Measurements from ENCODE around the gene DUSP1. TPM values are rescaled to one million over a fixed set of nuclear protein-coding genes. Genes with fewer than 3 reads are reported as not detected.

Gene DUSP1
- total and polyA plus RNA-seq, 9 of the 15 experiments (the other 6 are each of a cell fraction or from before 2014, with no cell fraction given): 2.1 to 14.2 (median 8.5) TPM

GRCh38 chr5:172740428-172741205 is 30.4 kb downstream of the DUSP1 start:
- FAIRE-seq (no peak), DNase-seq (ENCODE audit: extremely low read depth in 1 of 4, low spot score in 3 of 4) (no peak), ATAC-seq (no peak)
- BruUV-seq (replicated peaks): no TSS peak
- WGBS (ENCODE audit: insufficient coverage, low coverage, missing lambda C conversion rate): 9% methylated on average over 15 of the region's 15 CpGs
- H3K9me1 ChIP-seq (ENCODE audit: control insufficient read depth, insufficient read depth, low read length): no peaks in the 10 kb centered on the region
- TF ChIP-seq ZKSCAN1 (IDR thresholded peaks at IDR 0.05; ENCODE audit: low read depth, low read length) (peak; percentile 61; the same call in 1 of the 2 replicates), PHF21A (IDR thresholded peaks at IDR 0.05; ENCODE audit: borderline replicate concordance, low read depth) (no peak), ZNF384 (IDR thresholded peaks at IDR 0.05; ENCODE audit: low read depth, low read length) (no peak), CEBPB (tag; IDR thresholded peaks at IDR 0.05) (0 out of 2 replicates have a peak, but pooled peaks have one; percentile 7)
- no peak overlapping the region for H2AFZ ChIP-seq (ENCODE audit: low read depth, low read length)
- no peak overlapping the region for H3K4me3 ChIP-seq
- ChIA-PET CTCF (ENCODE audit: low intra/inter-chr PET ratio) (no interaction called here), POLR2A (interaction anchor here (0.6 to 1.4 kb wide), 4 partner anchors 14 to 29 kb away, joined by 3 to 4 read pairs (median 3); no protein-coding TSS in a partner anchor)
- H3K27me3 ChIP-seq (ENCODE audit: control insufficient read depth in 2 of 2, insufficient read depth in 2 of 2, low read length in 2 of 2): no peaks in the 10 kb centered on the region
- H3K36me3 ChIP-seq (ENCODE audit: control insufficient read depth, insufficient read depth, low read length): no peaks in the 10 kb centered on the region
- peaks cover 4 to 10% of the 10 kb centered on the region in 2 experiments; a peak in 4 of 5 replicates for H3K4me1 ChIP-seq (replicated peaks in 1 of 2; ENCODE audit: control insufficient read depth in 2 of 2, insufficient read depth in 2 of 2, low read length in 2 of 2)
- no peaks in the 10 kb centered on the region for H3K9me3 ChIP-seq (replicated peaks; ENCODE audit: control insufficient read depth, insufficient read depth, low read depth, low read length)
- no peaks in the 10 kb centered on the region for H4K20me1 ChIP-seq (replicated peaks; ENCODE audit: control insufficient read depth, insufficient read depth, low read length)
- no peak overlapping the region for H3K9ac ChIP-seq (ENCODE audit: insufficient read depth in 1 of 2, low read depth in 2 of 2, low read length in 2 of 2)
- no peak overlapping the region for H3K27ac ChIP-seq (ENCODE audit: extremely low read depth, low read depth, low read length)
- intact Hi-C loops (cut with micrococcal nuclease): no loop called here
- H3K4me2 ChIP-seq (ENCODE audit: insufficient read depth, low read length): no peak overlapping the region
- in situ Hi-C loops (cut with MboI): no loop called here
- no peaks in the 10 kb centered on the region for H3K79me2 ChIP-seq (ENCODE audit: control insufficient read depth, insufficient read depth, low read length)

GRCh38 chr5:172739375-172739774 is 31.6 kb downstream of the DUSP1 start:
- Histone ChIP-seq H4K20me1 (replicated peaks; ENCODE audit: control insufficient read depth, insufficient read depth, low read length) (no peaks in the 10 kb centered on the region), H3K4me1 (replicated peaks in 1 of 2; ENCODE audit: control insufficient read depth in 2 of 2, insufficient read depth in 2 of 2, low read length in 2 of 2) (peaks cover 3 to 9% of the 10 kb centered on the region in 2 experiments; a peak in 4 of 5 replicates), H3K27ac (ENCODE audit: extremely low read depth, low read depth, low read length) (no peak overlapping the region), H3K27me3 (ENCODE audit: control insufficient read depth in 2 of 2, insufficient read depth in 2 of 2, low read length in 2 of 2) (no peaks in the 10 kb centered on the region), H3K4me2 (ENCODE audit: insufficient read depth, low read length) (no peak overlapping the region), H3K9me1 (ENCODE audit: control insufficient read depth, insufficient read depth, low read length) (no peaks in the 10 kb centered on the region), H3K36me3 (ENCODE audit: control insufficient read depth, insufficient read depth, low read length) (no peaks in the 10 kb centered on the region), H3K9ac (ENCODE audit: insufficient read depth in 1 of 2, low read depth in 2 of 2, low read length in 2 of 2) (no peak overlapping the region), H2AFZ (ENCODE audit: low read depth, low read length) (no peak overlapping the region), H3K4me3 (no peak overlapping the region), H3K79me2 (ENCODE audit: control insufficient read depth, insufficient read depth, low read length) (no peaks in the 10 kb centered on the region), H3K9me3 (replicated peaks; ENCODE audit: control insufficient read depth, insufficient read depth, low read depth, low read length) (no peaks in the 10 kb centered on the region)
- 45% methylated on average over 5 of the region's 6 CpGs for WGBS (ENCODE audit: insufficient coverage, low coverage, missing lambda C conversion rate)
- ChIA-PET CTCF (ENCODE audit: low intra/inter-chr PET ratio) (no interaction called here), POLR2A (interaction anchor here (0.7 kb wide), 1 partner anchor 11 kb away, joined by 3 read pairs; no protein-coding TSS in a partner anchor)
- no TSS peak for BruUV-seq (replicated peaks)
- no peak for DNase-seq (ENCODE audit: extremely low read depth in 1 of 4, low spot score in 3 of 4)
- intact Hi-C loops (cut with micrococcal nuclease): no loop called here
- in situ Hi-C loops (cut with MboI): no loop called here
- TF ChIP-seq ARID4B (CRISPR knock-in tag; IDR thresholded peaks at IDR 0.05) (no peak), DMBX1 (CRISPR knock-in tag; IDR thresholded peaks at IDR 0.05; ENCODE audit: borderline replicate concordance) (no peak), ZNF583 (CRISPR knock-in tag; IDR thresholded peaks at IDR 0.05) (no peak), JUND (IDR thresholded peaks at IDR 0.05; ENCODE audit: borderline replicate concordance, low read depth, low read length) (no peak), JUND (tag; IDR thresholded peaks at IDR 0.05; ENCODE audit: borderline replicate concordance, low read depth, low read length) (no peak), BMI1 (IDR thresholded peaks at IDR 0.05; ENCODE audit: low read length) (no peak), ZNF431 (CRISPR knock-in tag; IDR thresholded peaks at IDR 0.05) (no peak), CBFB (CRISPR knock-in tag; IDR thresholded peaks at IDR 0.05) (no peak)
- FAIRE-seq: no peak
- ATAC-seq: no peak
